ENCODE measurements around the gene RABGAP1L. TPM values are rescaled to one million over a fixed set of nuclear protein-coding genes. Genes with fewer than 3 reads are reported as not detected.

The RABGAP1L gene
- total RNA-seq, 4 donors from 2014 or later, result 170 to 282 (median 182) TPM

- H3K27ac ChIP-seq, result no peak overlapping the region
- TF ChIP-seq POLR2A (IDR thresholded peaks at IDR 0.05), result no peak
- no peak for TF ChIP-seq CTCF (IDR thresholded peaks at IDR 0.05)
- H3K4me1 ChIP-seq, result no peaks in the 10 kb centered on the region
- DNase-seq, result peak in 1 of 3 donors; percentile 13
- no peak overlapping the region for H3K4me3 ChIP-seq
- H3K27me3 ChIP-seq, result no peaks in the 10 kb centered on the region
- no peaks in the 10 kb centered on the region for H3K36me3 ChIP-seq
- no peaks in the 10 kb centered on the region for H3K9me3 ChIP-seq
Measured at GRCh38 chr1:174696026-174696821, 536.9 kb downstream of the RABGAP1L start.

- Histone ChIP-seq H3K4me3 (no peak overlapping the region), H3K27ac (no peak overlapping the region), H3K4me1 (no peaks in the 10 kb centered on the region), H3K36me3 (no peaks in the 10 kb centered on the region), H3K9me3 (no peaks in the 10 kb centered on the region), H3K27me3 (no peaks in the 10 kb centered on the region)
- no peak for TF ChIP-seq CTCF (IDR thresholded peaks at IDR 0.05)
- TF ChIP-seq POLR2A (IDR thresholded peaks at IDR 0.05), result no peak
- DNase-seq, result no peak
Measured at GRCh38 chr1:174700314-174700713, 541.0 kb downstream of the RABGAP1L start.

GRCh38 chr1:174700775-174701174, 541.5 kb downstream of the RABGAP1L start:
- Histone ChIP-seq H3K4me3 (no peak overlapping the region), H3K4me1 (no peaks in the 10 kb centered on the region), H3K27me3 (no peaks in the 10 kb centered on the region), H3K36me3 (no peaks in the 10 kb centered on the region), H3K9me3 (no peaks in the 10 kb centered on the region), H3K27ac (no peak overlapping the region)
- TF ChIP-seq POLR2A (IDR thresholded peaks at IDR 0.05) (no peak), CTCF (IDR thresholded peaks at IDR 0.05) (no peak)
- no peak for DNase-seq

- no peaks in the 10 kb centered on the region for H3K4me1 ChIP-seq
- H3K4me3 ChIP-seq, result no peak overlapping the region
- TF ChIP-seq POLR2A (IDR thresholded peaks at IDR 0.05), result no peak
- no peak for TF ChIP-seq CTCF (IDR thresholded peaks at IDR 0.05)
- H3K9me3 ChIP-seq, result no peaks in the 10 kb centered on the region
- H3K27me3 ChIP-seq, result no peaks in the 10 kb centered on the region
- H3K36me3 ChIP-seq, result no peaks in the 10 kb centered on the region
- no peak overlapping the region for H3K27ac ChIP-seq
- no peak for DNase-seq
Measured at GRCh38 chr1:174701565-174701964, 542.2 kb downstream of the RABGAP1L start.

GRCh38 chr1:174702011-174702410, 542.7 kb downstream of the RABGAP1L start:
- H3K4me1 ChIP-seq, result no peaks in the 10 kb centered on the region
- H3K27me3 ChIP-seq, result no peaks in the 10 kb centered on the region
- H3K4me3 ChIP-seq, result no peak overlapping the region
- no peaks in the 10 kb centered on the region for H3K9me3 ChIP-seq
- no peak for DNase-seq
- no peaks in the 10 kb centered on the region for H3K36me3 ChIP-seq
- no peak overlapping the region for H3K27ac ChIP-seq
- TF ChIP-seq POLR2A (IDR thresholded peaks at IDR 0.05) (no peak), CTCF (IDR thresholded peaks at IDR 0.05) (no peak)

All from Peyer's patch (tissue), 4 donors.